VCaP (cell line): ENCODE data around the gene ETFBKMT.

Experiments
- H3K27ac ChIP-seq: fragments of 450-650 bp; 2 replicates; pipeline ENCODE4 v1.5.1; 2017
- CTCF ChIP-seq: fragments of 450-650 bp; conservative IDR thresholded peaks from 2 replicates; pipeline ENCODE4 v1.5.1; 2017; ENCODE audit warnings: mild to moderate bottlenecking, moderate library complexity

ETFBKMT gene

GRCh38 chr12:31644536-31644935 is 15.0 kb upstream of the ETFBKMT start:
- no peak overlapping the region for H3K27ac ChIP-seq
- TF ChIP-seq CTCF: no peak

- H3K27ac ChIP-seq: peak overlapping the region; percentile 46; the same call in 1 of the 2 replicates
- no peak for TF ChIP-seq CTCF
These were observed 13.6 kb upstream of the ETFBKMT start for GRCh38 chr12:31645924-31646323.

GRCh38 chr12:31647086-31647491 is 12.4 kb upstream of the ETFBKMT start:
- no peak for TF ChIP-seq CTCF
- H3K27ac ChIP-seq: peak overlapping the region; percentile 46

GRCh38 chr12:31650918-31651317 is 8.6 kb upstream of the ETFBKMT start:
- no peak for TF ChIP-seq CTCF
- peak overlapping the region; percentile 98 for H3K27ac ChIP-seq

GRCh38 chr12:31651893-31652521 is 7.5 kb upstream of the ETFBKMT start:
- H3K27ac ChIP-seq: peak overlapping the region; percentile 98
- TF ChIP-seq CTCF: no peak

DNA sequence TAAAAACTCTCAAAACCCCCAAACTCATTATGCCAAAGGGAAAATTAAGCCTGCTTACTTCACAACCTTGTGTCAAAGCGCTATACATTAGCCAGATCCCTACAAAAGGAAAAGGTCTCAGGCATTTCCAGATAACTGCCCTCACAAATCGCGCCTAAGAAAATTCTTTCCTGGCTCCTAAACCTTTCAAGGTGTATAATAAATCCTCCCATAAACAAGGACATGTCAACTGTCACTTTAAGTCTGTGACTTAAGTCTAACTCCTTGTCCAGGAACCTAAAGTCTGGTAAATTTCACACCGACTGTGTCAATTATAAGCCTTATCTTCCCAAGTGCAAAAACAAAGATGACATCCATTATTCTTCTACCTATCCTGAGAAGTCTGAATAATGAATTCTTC is 4.3 kb upstream of the ETFBKMT start:
- no peak for TF ChIP-seq CTCF
- H3K27ac ChIP-seq: no peak overlapping the region

DNA sequence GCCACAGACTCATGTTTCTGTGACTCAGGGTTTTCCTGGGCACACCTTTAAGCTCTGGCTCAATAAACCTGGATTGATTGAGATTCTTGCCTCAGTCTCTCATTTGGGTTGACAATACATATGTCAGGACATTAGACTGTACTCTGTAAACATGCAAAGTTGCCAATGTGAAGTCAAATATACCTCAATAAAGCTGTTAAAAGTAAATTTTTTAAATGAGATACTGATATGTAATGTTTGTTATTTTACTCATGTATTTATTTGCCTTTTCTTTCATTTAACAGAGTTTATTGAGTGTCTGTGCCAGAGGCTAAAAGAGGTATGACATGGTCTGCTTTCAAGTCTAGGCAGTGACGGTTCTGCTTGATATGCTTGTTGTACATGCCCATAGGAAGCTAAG is 3.7 kb upstream of the ETFBKMT start:
- no peak for TF ChIP-seq CTCF
- no peak overlapping the region for H3K27ac ChIP-seq
